ENCODE data around the gene OTUB2.

The OTUB2 gene

DNA sequence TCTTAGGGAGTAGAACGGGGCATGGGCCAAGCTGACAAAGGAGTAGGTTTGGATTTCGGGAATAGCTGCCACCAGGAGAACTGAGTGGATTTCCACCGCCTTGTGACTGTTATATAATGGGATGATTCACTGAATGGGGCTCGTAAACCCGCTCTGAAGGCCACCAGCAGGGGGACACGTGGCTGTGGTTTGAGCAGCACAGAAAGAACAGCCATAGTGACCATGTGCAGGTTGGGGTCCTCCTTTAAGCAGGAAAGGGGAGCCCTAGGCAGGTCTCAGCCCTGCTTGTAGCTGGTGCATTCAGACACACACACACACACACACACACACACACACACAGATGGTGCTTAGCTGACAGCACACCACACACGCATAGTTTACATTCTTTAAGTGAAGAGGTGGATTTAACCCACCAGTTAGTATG lies 41.1 kb upstream of the OTUB2 start:
- no peaks in the 10 kb centered on the region for H3K27me3 ChIP-seq (ENCODE audit: insufficient read depth, low read length)
- H3K27ac ChIP-seq (ENCODE audit: low read depth, low read length), result no peak overlapping the region
- no peaks in the 10 kb centered on the region for H3K9me3 ChIP-seq (ENCODE audit: insufficient read depth, low read depth, low read length)
- H3K4me1 ChIP-seq (ENCODE audit: insufficient read depth, low read length), result peaks cover 11% of the 10 kb centered on the region; the same call in 1 of the 2 replicates
- no peaks in the 10 kb centered on the region for H3K36me3 ChIP-seq (ENCODE audit: insufficient read depth, low read length)
- WGBS, result 48% methylated on average over 7 of the region's 7 CpGs
- H3K4me3 ChIP-seq (ENCODE audit: low read length), result no peak overlapping the region
- no peak overlapping the region for H3K9ac ChIP-seq (ENCODE audit: low read depth, low read length)

DNA sequence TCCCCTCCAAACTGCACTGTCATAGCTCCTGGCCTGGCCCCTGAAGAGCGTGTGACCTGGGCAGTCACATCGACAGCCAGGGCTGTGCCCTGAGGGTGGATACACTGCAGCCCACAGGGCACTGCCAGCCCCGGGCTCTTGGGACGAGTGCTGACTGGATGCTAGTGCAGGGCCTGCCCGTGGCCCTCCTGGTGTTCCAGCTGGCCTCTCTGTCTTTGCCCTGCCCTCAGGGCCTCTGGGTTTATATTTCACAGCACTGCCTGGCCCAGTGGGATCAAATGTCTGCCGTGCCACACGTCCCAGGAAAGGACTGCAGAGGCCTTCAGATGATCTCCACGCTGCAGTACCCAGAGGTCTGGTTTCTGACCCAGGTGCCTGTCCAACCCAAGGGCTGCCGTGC lies 39.2 kb upstream of the OTUB2 start:
- H3K36me3 ChIP-seq (ENCODE audit: insufficient read depth, low read length), result no peaks in the 10 kb centered on the region
- peaks cover 11% of the 10 kb centered on the region; the same call in 1 of the 2 replicates for H3K4me1 ChIP-seq (ENCODE audit: insufficient read depth, low read length)
- H3K27ac ChIP-seq (ENCODE audit: low read depth, low read length), result no peak overlapping the region
- no peaks in the 10 kb centered on the region for H3K27me3 ChIP-seq (ENCODE audit: insufficient read depth, low read length)
- H3K9me3 ChIP-seq (ENCODE audit: insufficient read depth, low read depth, low read length), result no peaks in the 10 kb centered on the region
- WGBS, result 81% methylated on average over 9 of the region's 9 CpGs
- H3K9ac ChIP-seq (ENCODE audit: low read depth, low read length), result no peak overlapping the region
- no peak overlapping the region for H3K4me3 ChIP-seq (ENCODE audit: low read length)

DNA sequence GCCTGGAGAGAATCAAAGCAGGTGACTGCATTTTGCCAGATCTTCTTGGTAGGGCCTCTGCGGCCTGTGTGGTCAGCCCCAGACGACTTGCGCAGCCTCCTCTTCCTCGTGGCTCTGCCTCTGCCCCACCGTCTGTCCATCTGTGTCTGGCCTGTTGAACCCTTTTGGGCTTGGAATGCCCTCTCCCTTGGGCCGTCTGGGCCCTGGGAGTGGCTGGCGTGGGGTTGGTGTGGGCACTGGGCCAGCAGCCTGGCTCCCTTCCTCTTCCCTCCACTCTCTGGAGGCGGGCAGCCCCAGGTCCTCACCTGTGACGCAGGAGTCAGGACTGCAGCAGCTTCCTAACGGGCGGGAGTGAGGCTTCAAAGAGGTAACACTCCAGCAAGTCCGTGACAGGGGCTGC lies 38.8 kb upstream of the OTUB2 start:
- H3K9me3 ChIP-seq (ENCODE audit: insufficient read depth, low read depth, low read length), result no peaks in the 10 kb centered on the region
- H3K27me3 ChIP-seq (ENCODE audit: insufficient read depth, low read length), result no peaks in the 10 kb centered on the region
- no peak overlapping the region for H3K9ac ChIP-seq (ENCODE audit: low read depth, low read length)
- H3K4me1 ChIP-seq (ENCODE audit: insufficient read depth, low read length), result peaks cover 11% of the 10 kb centered on the region; the same call in 1 of the 2 replicates
- no peaks in the 10 kb centered on the region for H3K36me3 ChIP-seq (ENCODE audit: insufficient read depth, low read length)
- WGBS, result 82% methylated on average over 12 of the region's 12 CpGs
- no peak overlapping the region for H3K27ac ChIP-seq (ENCODE audit: low read depth, low read length)
- no peak overlapping the region for H3K4me3 ChIP-seq (ENCODE audit: low read length)

DNA sequence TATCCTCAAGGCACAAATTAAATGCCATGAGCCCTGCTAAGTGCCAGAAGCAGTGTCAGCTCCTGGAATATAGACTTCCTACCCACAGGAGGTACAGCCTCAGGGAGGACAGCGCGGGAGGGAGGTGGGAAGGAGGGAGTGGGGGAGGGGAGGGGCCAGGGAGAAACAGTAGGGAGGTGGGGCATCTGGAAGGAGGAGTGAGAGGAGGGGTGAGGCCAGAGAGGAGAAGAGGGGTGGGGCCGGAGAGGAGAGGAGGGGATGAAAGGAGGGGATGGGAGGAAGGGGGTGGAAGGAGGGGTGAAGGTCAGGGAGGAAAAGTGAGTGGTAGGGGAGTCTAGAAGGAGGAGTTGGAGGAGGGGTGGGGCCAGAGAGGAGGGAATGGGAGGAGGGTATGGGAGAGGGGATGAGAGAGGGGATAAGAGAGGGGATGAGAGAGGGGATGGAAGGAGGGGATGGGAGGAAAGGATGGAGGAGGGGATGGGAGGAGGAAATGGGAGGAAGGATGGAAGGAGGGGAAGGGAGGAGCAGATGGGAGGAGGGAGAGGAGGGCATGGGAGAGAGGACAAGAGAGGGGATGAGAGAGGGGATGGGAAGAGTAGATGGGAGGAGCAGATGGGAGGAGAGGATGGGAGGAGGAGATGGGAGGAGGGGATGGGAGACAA lies 38.2 kb upstream of the OTUB2 start:
- WGBS, result 39% methylated on average over 3 of the region's 3 CpGs
- Histone ChIP-seq H3K27ac (ENCODE audit: low read depth, low read length) (no peak overlapping the region), H3K27me3 (ENCODE audit: insufficient read depth, low read length) (no peaks in the 10 kb centered on the region), H3K36me3 (ENCODE audit: insufficient read depth, low read length) (no peaks in the 10 kb centered on the region), H3K9me3 (ENCODE audit: insufficient read depth, low read depth, low read length) (no peaks in the 10 kb centered on the region), H3K4me1 (ENCODE audit: insufficient read depth, low read length) (peaks cover 11% of the 10 kb centered on the region; the same call in 1 of the 2 replicates), H3K9ac (ENCODE audit: low read depth, low read length) (no peak overlapping the region), H3K4me3 (ENCODE audit: low read length) (no peak overlapping the region)

DNA sequence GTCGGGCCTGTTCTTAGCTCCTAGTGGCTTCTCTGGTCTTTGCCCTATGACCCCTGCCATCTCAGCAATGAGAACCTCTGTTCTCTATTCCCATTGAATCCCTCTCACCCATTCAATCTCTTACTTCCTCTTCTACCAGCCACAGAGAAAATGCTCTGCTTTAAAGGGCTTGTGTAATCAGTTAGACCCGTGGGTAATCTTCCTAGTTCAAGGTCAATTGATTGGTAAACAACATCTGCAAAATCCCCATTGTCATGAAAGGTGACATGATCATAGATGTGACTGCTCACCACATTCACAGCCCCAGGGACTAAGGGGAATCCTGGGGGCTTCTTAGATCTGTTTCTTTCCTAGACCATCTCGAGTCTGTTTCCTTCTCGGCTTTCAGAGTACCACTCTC lies 36.2 kb upstream of the OTUB2 start:
- no peaks in the 10 kb centered on the region for H3K36me3 ChIP-seq (ENCODE audit: insufficient read depth, low read length)
- H3K27me3 ChIP-seq (ENCODE audit: insufficient read depth, low read length), result no peaks in the 10 kb centered on the region
- H3K27ac ChIP-seq (ENCODE audit: low read depth, low read length), result no peak overlapping the region
- H3K9ac ChIP-seq (ENCODE audit: low read depth, low read length), result no peak overlapping the region
- no peaks in the 10 kb centered on the region for H3K9me3 ChIP-seq (ENCODE audit: insufficient read depth, low read depth, low read length)
- H3K4me1 ChIP-seq (ENCODE audit: insufficient read depth, low read length), result 0 out of 2 replicates have a peak, but pooled peaks cover 6% of the 10 kb centered on the region
- H3K4me3 ChIP-seq (ENCODE audit: low read length), result no peak overlapping the region
- WGBS, result 79% methylated on average over 4 of the region's 4 CpGs

DNA sequence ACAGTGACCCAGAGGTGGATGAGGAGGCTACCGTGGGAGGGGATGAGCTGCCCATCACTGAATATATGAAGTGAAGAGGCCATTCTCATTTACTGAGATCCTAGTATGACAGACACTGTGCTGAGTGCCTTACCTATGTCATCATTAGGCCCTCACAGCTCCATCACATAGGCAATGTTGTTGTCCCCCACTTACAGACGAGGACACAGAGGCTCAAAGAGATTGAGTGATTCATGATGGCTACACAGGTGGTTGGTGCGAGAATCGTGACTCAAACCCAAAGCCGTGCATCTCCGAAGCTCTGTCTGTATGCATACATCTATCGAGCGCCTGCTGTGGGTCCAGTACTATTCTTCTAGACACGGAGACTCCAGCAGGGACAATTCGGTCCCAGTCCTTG lies 34.9 kb upstream of the OTUB2 start:
- Histone ChIP-seq H3K4me3 (ENCODE audit: low read length) (no peak overlapping the region), H3K9ac (ENCODE audit: low read depth, low read length) (no peak overlapping the region), H3K4me1 (ENCODE audit: insufficient read depth, low read length) (0 out of 2 replicates have a peak, but pooled peaks cover 6% of the 10 kb centered on the region), H3K27ac (ENCODE audit: low read depth, low read length) (no peak overlapping the region), H3K9me3 (ENCODE audit: insufficient read depth, low read depth, low read length) (no peaks in the 10 kb centered on the region), H3K36me3 (ENCODE audit: insufficient read depth, low read length) (no peaks in the 10 kb centered on the region), H3K27me3 (ENCODE audit: insufficient read depth, low read length) (no peaks in the 10 kb centered on the region)
- WGBS, result 90% methylated on average over 10 of the region's 10 CpGs

DNA sequence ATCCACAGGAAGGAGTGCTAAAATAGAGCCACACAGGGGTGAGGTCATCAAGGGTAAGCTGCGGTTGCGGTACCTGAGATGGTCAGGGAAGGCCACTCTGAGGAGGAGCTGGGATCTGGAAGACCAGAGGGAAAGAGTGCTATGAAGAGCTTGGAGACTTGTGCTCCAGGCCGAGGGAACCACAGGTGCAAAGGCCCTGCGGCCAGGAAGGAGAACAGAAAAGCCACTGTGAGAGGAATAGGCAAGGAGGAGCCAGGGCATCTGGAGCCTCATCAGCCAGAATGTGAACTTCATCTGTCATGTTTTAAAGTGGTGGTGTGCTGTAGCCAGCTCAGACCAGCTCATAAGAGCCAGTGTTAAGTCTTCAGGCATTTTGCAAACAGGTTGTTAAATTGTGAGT lies 34.5 kb upstream of the OTUB2 start:
- Histone ChIP-seq H3K4me1 (ENCODE audit: insufficient read depth, low read length) (0 out of 2 replicates have a peak, but pooled peaks cover 6% of the 10 kb centered on the region), H3K36me3 (ENCODE audit: insufficient read depth, low read length) (no peaks in the 10 kb centered on the region), H3K9ac (ENCODE audit: low read depth, low read length) (no peak overlapping the region), H3K4me3 (ENCODE audit: low read length) (no peak overlapping the region), H3K9me3 (ENCODE audit: insufficient read depth, low read depth, low read length) (no peaks in the 10 kb centered on the region), H3K27ac (ENCODE audit: low read depth, low read length) (no peak overlapping the region), H3K27me3 (ENCODE audit: insufficient read depth, low read length) (no peaks in the 10 kb centered on the region)
- WGBS, result 95% methylated on average over 4 of the region's 4 CpGs

DNA sequence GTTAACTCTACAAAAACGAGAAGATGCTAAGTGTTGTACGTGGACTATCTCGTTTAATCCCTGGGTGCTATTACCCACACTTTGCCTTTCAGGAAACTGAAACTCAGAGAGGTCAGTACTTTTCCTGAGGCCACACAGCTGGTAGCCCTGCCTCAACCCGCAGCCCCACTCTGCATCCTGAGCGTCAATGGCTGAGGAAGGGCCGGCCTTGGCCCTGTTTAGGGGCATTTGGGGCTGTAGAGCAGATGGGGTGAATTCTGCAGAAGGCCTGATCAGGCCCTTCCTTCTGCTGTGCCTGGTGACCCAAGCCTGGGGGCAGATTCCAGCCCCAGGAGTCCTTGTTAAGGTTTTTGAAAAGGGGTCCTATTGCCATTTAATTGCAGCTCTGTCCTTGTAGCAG lies 32.8 kb upstream of the OTUB2 start:
- Histone ChIP-seq H3K27ac (ENCODE audit: low read depth, low read length) (no peak overlapping the region), H3K9me3 (ENCODE audit: insufficient read depth, low read depth, low read length) (no peaks in the 10 kb centered on the region), H3K4me1 (ENCODE audit: insufficient read depth, low read length) (no peaks in the 10 kb centered on the region), H3K4me3 (ENCODE audit: low read length) (no peak overlapping the region), H3K36me3 (ENCODE audit: insufficient read depth, low read length) (no peaks in the 10 kb centered on the region), H3K27me3 (ENCODE audit: insufficient read depth, low read length) (no peaks in the 10 kb centered on the region), H3K9ac (ENCODE audit: low read depth, low read length) (no peak overlapping the region)
- WGBS, result 93% methylated on average over 6 of the region's 6 CpGs

DNA sequence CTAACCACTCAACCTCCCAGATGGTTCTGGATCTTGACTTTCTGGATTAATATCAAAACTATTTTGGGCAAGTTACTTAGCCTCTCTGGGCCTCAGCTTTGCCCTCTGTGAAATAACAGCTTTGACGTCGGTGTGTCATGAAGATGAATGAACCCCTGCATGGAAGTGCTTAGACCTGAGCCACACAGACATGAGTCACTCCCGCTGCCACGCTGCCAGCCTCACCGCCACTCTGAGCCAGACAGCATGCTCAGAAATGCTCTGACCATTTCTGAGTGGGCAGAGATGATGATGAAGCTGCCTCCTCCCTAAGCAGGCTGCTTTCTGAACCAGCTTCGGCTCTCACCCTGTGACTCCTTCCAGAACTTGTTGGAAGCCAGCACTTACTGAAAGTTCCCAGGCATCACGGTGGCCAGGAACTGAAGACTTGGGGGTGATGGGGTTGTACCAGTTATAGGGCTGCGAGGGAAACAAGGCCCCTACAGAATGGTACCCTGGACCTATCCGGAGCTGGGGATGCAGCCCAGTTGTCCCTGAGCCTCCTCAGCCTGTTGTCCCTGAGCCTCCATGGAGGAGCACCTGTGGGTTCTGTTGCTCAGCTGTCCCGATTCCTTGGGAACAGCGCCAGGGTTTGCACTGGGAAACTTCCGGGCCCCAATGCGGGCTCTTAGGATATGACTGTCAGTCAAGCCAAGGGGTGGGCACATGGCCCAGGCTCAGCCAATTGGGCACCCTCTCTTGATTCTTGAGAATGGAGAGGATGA lies 31.0 kb upstream of the OTUB2 start:
- WGBS, result 87% methylated on average over 13 of the region's 13 CpGs
- H3K27ac ChIP-seq (ENCODE audit: low read depth, low read length), result no peak overlapping the region
- no peaks in the 10 kb centered on the region for H3K4me1 ChIP-seq (ENCODE audit: insufficient read depth, low read length)
- no peaks in the 10 kb centered on the region for H3K36me3 ChIP-seq (ENCODE audit: insufficient read depth, low read length)
- no peaks in the 10 kb centered on the region for H3K27me3 ChIP-seq (ENCODE audit: insufficient read depth, low read length)
- no peaks in the 10 kb centered on the region for H3K9me3 ChIP-seq (ENCODE audit: insufficient read depth, low read depth, low read length)
- no peak overlapping the region for H3K4me3 ChIP-seq (ENCODE audit: low read length)
- H3K9ac ChIP-seq (ENCODE audit: low read depth, low read length), result no peak overlapping the region

DNA sequence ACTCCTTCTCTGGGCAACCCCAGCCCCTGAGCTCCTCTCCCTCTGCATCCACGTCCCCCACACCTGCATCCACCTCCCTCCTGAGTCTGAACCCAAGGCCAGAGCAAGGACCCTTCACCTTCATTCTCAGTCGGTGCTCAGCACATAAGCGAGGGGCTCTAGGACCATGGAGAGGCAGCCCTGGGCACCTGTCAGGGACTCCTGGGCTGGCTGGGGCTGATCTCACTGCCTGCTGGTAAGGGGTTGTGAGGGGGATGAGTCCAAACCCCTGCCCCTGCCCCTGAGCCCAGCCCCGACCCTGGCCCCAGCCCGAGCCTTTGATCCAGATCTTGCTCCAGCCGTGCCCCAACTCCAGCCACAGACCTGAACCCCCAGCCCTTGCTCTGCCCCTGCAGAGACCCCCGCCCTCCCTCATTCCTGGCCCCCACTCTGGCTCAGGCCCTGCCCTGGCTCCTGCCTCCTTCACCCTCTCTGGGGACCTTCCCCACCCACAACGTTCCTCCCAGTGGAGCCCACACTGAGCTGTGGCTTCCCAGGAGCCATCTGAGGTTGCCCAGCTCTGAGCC lies 29.9 kb upstream of the OTUB2 start:
- H3K27ac ChIP-seq (ENCODE audit: low read depth, low read length), result no peak overlapping the region
- no peak overlapping the region for H3K9ac ChIP-seq (ENCODE audit: low read depth, low read length)
- 78% methylated on average over 8 of the region's 8 CpGs for WGBS
- no peaks in the 10 kb centered on the region for H3K4me1 ChIP-seq (ENCODE audit: insufficient read depth, low read length)
- H3K36me3 ChIP-seq (ENCODE audit: insufficient read depth, low read length), result no peaks in the 10 kb centered on the region
- no peak overlapping the region for H3K4me3 ChIP-seq (ENCODE audit: low read length)
- H3K9me3 ChIP-seq (ENCODE audit: insufficient read depth, low read depth, low read length), result no peaks in the 10 kb centered on the region
- H3K27me3 ChIP-seq (ENCODE audit: insufficient read depth, low read length), result no peaks in the 10 kb centered on the region

DNA sequence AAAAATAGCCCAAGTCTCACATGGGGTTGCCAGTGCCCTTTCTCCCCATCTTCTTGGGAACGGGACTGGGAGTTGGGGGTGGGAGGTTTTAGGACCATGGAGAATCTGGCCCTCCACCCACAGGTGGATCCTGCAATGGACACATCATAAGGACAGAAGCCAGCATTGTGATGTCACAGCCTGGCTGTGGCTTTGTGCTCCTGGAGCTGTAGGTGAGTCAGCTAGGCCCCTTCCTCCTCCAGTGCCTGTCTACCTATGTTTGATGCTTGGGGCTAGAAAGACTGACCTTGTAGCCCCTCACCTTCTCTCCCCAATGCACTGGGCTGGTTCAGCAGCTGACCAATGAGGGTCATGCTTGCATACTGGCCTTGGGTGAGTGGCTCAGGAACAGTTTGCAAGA lies 29.1 kb upstream of the OTUB2 start, which contains the start of gene CCDC197:
CCDC197 (plus strand) TSS at position 220 of the 400 bp plus-strand sequence. CDS start 831 bp downstream, outside the sequence.
- H3K9me3 ChIP-seq (ENCODE audit: insufficient read depth, low read depth, low read length), result no peaks in the 10 kb centered on the region
- no peak within 1 kb of the TSS for H3K27ac ChIP-seq (ENCODE audit: low read depth, low read length)
- 75% methylated on average over 1 of the region's 1 CpG for WGBS
- no peak within 1 kb of the TSS for H3K4me3 ChIP-seq (ENCODE audit: low read length)
- no peak within 1 kb of the TSS for H3K9ac ChIP-seq (ENCODE audit: low read depth, low read length)
- H3K4me1 ChIP-seq (ENCODE audit: insufficient read depth, low read length), result no peaks in the 10 kb centered on the region
- H3K36me3 ChIP-seq (ENCODE audit: insufficient read depth, low read length), result no peaks in the 10 kb centered on the region
- H3K27me3 ChIP-seq (ENCODE audit: insufficient read depth, low read length), result no peaks in the 10 kb centered on the region
